Activated T-cell treated with anti-CD3 and anti-CD28 coated beads for 24 hours (primary cell): ENCODE results near the gene RNF125.
A peak's percentile ranks its signal among the peaks of the same experiment; 100 is the strongest.

ENCODE experiments used
- DNase-seq: peaks from one replicate; pipeline ENCODE4 v3.0.0-alpha.2; 2020; ENCODE audit warnings: low read depth

Gene RNF125

GRCh38 chr18:32091325-32091723 lies 72.7 kb downstream of the RNF125 start:
- no peak for DNase-seq

GRCh38 chr18:32091724-32092421 lies 73.2 kb downstream of the RNF125 start, which contains the start of gene RNF138:
TSS of gene RNF138 (plus strand) at chr18:32091874. CDS start at chr18:32092777, 903 bp downstream.
- peak; percentile 79 for DNase-seq

- DNase-seq, result peak; percentile 100
Measured at GRCh38 chr18:32092422-32093101, 73.9 kb downstream of the RNF125 start.

GRCh38 chr18:32093102-32093511 lies 74.5 kb downstream of the RNF125 start:
- DNase-seq, result no peak

GRCh38 chr18:32093523-32093922 lies 74.9 kb downstream of the RNF125 start:
- DNase-seq, result no peak

- DNase-seq, result no peak
Measured at GRCh38 chr18:32095192-32095899, 76.7 kb downstream of the RNF125 start.

GRCh38 chr18:32095900-32096229 lies 77.2 kb downstream of the RNF125 start:
- DNase-seq, result no peak

GRCh38 chr18:32096946-32097345 lies 78.3 kb downstream of the RNF125 start:
- DNase-seq, result no peak

GRCh38 chr18:32104516-32104915 lies 85.9 kb downstream of the RNF125 start:
- DNase-seq, result no peak

GRCh38 chr18:32110005-32110404 lies 91.4 kb downstream of the RNF125 start:
- DNase-seq, result no peak

GRCh38 chr18:32111706-32112105 lies 93.1 kb downstream of the RNF125 start:
- DNase-seq, result no peak

GRCh38 chr18:32112826-32113225 lies 94.2 kb downstream of the RNF125 start:
- no peak for DNase-seq

GRCh38 chr18:32114293-32114942 lies 95.8 kb downstream of the RNF125 start:
- DNase-seq, result no peak

GRCh38 chr18:32122039-32122438 lies 103.4 kb downstream of the RNF125 start:
- DNase-seq, result no peak
